Activated naive CD4-positive, alpha-beta T cell treated with anti-CD3 and anti-CD28 coated beads, Interleukin-2, amount 50 U/mL, for 16 hours (primary cell): ENCODE measurements around the gene DOCK10.
"Not testable (repeated sequence)": the region's sequence is repeated elsewhere in the genome, so short reads cannot be mapped to it uniquely, and the experiment has no call there.

Source experiments
- DNase-seq: peaks from one replicate; pipeline ENCODE4 v3.0.0-alpha.2; 2020

Gene DOCK10

GRCh38 chr2:224941960-224942359, 100.3 kb downstream of the DOCK10 start:
- DNase-seq = no peak

- DNase-seq = no peak
Observed at GRCh38 chr2:224940618-224941017, 101.7 kb downstream of the DOCK10 start.

GRCh38 chr2:224938651-224939182, 103.6 kb downstream of the DOCK10 start:
- DNase-seq = no peak

GRCh38 chr2:224937887-224938286, 104.4 kb downstream of the DOCK10 start:
- no peak for DNase-seq

GRCh38 chr2:224934526-224935188, 107.6 kb downstream of the DOCK10 start:
- no peak for DNase-seq

DNA sequence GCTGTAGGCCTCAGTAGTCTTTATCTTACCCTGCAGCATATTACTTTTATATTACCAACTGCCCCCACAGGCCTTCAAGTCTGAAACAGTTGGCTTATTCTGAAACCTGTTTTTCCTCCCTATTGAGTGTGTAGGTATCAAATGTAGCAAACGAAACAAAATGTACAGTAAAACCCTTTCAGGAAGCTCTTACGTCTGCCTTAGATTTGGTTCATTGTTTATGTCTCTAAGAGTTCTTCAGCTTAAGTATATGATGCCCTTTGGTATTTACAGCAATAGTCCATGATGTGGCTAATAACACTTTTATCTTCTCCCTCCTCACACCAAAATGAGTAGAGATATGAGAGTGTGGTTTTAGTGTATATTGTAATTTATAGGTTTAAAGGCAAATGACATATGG, 108.8 kb downstream of the DOCK10 start:
- no peak for DNase-seq

- no peak for DNase-seq
Observed at GRCh38 chr2:224932522-224932921, 109.7 kb downstream of the DOCK10 start.

GRCh38 chr2:224931956-224932355, 110.3 kb downstream of the DOCK10 start:
- DNase-seq = no peak

- DNase-seq = no peak
Observed at GRCh38 chr2:224930990-224931389, 111.3 kb downstream of the DOCK10 start.

GRCh38 chr2:224930124-224930523, 112.1 kb downstream of the DOCK10 start:
- DNase-seq = no peak

DNA sequence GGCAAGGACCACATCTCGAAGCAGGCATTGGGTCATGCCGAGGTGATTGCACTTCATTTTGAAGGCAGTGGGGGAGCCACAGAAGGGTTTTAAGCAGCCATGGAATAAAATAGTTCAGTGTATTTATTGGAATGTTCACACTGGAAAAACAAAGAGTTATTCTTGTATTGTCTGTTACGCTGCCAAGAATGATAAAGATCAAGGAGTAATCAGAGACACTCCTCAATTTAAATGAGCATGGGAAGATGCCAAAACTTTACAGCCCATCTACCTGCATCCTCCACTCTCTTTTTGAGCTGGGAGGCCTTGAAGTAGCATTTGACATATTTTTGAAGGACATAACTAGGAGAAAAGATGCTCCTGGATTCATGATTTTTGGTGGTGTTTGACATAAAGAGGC, 112.8 kb downstream of the DOCK10 start:
- no peak for DNase-seq

DNA sequence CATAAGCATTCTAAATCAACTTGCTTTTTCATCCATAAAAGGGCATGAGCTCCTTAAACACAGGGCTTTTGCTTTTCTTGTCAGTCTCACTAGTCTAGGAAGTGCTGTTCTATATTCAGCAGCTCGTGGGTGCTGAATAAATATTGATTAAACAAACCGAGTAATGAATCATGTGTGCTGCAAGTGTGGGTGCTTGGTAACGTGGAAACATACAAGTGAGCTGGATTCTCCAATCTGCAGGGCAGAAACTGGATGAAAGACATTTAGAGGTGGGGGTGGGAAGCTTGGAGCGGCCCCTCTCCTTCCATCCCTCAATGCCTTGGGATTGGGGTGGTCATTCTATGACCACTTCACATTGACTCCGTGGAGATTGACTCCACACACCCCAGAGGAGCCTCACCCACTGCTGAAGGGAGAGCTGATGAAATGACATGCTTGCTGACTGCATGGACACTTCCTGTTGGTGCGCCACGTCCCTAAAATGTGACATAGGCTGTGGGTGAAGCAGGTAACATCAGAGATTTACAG, 114.6 kb downstream of the DOCK10 start:
- peak; percentile 48 for DNase-seq

DNA sequence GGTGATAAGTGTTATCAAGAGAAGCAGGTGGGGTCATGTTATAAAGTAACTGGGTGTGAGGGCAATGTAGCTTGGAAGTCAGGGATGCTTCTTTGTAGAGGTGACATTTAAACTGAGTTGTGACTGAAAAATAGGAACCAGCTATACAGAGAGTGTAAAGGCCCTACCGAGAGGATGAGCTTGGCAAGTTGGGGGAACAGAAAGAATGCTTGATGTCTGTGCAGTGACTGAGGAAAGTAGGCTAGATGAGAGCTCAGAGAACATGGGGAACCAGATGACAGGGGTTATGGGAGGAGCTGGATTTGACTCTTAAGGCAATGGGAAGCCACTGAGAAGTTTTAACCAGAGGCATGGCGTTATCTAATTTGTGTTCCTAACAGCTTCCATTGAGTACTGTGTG, 115.3 kb downstream of the DOCK10 start:
- DNase-seq = no peak

- no peak for DNase-seq
Observed at GRCh38 chr2:224925810-224926100, 116.5 kb downstream of the DOCK10 start.

DNA sequence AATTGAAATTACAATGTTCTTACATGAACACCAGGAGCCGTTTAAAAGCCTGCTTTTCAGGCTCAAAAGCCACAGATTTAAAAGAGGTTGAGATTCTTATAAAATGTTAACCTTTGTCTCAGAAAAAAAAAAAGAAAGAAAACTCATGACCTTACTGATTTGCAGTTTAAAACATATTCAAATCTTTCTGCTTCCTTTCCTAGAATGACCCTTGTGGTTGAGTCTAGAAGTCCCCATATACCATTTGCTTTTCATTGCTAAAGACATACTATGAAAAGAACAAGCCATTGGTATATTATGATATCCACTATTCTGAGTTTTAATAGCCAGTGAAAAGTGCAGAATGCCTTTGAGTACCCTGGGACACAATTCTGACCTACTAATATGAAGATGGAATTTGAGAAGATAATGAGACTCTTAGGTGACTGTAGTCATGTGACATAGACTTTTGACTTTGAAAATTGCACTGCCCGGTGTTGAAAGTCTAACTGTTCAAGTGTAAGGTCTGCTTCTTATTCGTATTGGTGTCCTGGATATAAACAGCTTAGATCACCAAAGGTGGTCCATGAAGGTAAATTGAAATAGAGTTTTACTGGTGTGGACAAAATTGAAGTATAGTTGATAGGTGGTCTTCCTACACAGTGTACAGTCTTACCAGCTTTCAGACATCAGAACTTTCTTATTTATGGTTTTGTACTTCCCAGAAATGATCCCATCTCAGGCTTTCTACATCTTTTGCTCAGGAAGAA, 117.0 kb downstream of the DOCK10 start:
- no peak for DNase-seq

DNA sequence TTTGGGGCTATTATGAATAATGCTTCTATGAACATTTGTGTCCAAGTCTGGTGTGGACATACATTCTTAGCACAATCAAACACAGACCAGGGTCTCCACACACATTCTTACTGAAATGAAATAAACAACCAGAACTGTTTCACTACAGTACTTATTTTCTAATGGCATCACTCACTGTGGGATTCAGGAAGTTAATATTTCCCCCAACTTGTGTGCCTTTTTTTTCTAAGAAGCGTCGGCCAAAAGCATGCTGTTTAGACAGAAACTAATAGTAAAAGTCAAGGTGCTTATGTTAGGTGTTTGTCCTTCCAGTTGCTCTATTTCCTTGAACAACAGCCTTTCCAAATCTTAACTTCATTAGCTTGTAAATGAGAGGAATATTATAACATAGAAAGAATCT, 117.6 kb downstream of the DOCK10 start:
- no peak for DNase-seq

DNA sequence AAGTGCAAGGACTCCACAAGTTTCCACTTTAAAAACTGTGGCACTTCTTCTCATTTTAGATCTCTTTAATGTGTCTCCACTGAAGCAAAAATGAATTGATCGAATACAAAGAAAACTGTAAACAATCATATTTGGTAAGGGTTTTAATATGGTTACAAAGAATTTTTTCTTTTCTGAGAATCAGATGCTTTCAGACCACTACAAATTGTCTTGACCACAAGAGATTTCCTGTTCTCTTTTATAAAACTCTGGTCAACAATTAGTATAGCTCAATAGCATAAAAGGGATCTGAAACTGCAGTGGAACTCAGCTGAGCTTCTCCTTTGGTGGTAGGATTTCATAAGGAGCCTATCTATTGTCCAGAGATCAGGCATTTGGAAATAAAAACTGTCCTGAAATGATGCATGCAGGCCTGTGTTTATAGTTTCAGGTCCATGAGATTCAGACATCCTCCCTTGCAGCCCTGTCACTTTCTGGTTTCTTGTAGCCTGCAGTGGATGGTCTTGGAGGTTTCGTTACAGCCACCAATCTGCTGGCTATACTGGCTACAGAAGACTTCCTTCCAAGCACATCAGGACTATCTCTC, 120.0 kb downstream of the DOCK10 start:
- DNase-seq = no peak

- DNase-seq = no peak
Observed at GRCh38 chr2:224919472-224920110, 122.7 kb downstream of the DOCK10 start.

GRCh38 chr2:224918626-224919471, 123.4 kb downstream of the DOCK10 start:
- no peak for DNase-seq

- not testable (repeated sequence) for DNase-seq
Observed at GRCh38 chr2:224917246-224917645, 125.0 kb downstream of the DOCK10 start.

- DNase-seq = no peak
Observed at GRCh38 chr2:224915136-224915535, 127.1 kb downstream of the DOCK10 start.

DNA sequence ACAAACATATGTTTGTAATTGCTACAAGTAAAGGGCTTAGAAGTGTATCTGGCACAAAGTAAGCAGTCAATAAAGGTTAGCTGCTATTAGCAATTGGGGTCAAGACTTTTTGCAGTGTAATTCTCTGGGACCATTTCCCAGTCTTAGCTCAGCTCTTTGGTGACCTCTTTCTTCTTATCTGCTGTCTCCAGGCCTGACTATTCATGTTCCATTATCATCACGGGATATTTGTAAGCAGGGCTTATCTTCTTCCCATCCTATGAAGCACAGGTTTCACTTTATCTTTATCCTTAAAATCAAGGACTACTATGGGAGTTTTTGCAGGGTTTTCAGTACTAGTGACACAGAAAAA, 131.7 kb downstream of the DOCK10 start:
- DNase-seq = no peak
